HG03108 (cell line): ENCODE data around the gene RPLP2.

Experiments used
- ATAC-seq: cut with Tn5 transposase; IDR thresholded peaks from one replicate; pipeline ENCODE4 v1.9.1; 2021; ENCODE audit warnings: moderate library complexity; ENCODE audit not compliant: unreplicated experiment

Gene RPLP2

DNA sequence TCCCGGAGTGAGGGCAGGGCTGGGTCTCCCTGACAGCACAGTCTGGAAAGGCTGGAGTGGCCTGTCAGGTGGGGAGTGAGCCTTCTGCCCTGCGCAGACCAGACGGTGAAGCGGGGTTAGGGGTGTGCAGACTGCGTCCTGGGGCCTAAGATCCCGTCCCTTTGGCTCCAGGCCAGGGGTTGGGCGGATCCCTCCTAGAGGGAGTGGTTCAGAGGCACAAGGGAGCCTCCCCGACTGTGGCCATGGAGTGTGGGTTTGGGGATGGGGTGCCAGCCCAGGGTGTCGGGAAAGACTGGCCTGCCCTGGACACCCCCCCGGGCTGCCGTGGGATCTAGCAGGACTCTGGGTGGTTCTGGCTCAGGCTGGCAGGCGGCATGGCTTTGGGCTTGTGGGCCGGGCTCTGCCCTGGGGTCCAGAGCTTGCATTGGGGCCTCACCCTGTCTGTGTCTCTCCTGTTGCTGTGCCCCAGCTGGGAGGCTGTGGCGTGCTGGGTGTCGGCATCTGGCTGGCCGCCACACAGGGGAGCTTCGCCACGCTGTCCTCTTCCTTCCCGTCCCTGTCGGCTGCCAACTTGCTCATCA, 52.4 kb downstream of the RPLP2 start:
- ATAC-seq: no peak
